Heart right ventricle (tissue), 16 donors: ENCODE measurements around the gene KRT77. TPM values are rescaled to one million over a fixed set of nuclear protein-coding genes. Genes with fewer than 3 reads are reported as not detected.

Source experiments
- ATAC-seq, 8 donors: fragments of 200-7000 bp; cut with Tn5 transposase; one replicate each; pipeline ENCODE4 v1.9.1; 2020; ENCODE audit warnings: mild to moderate bottlenecking in 8 of 8, moderate library complexity in 8 of 8, moderate number of reproducible peaks in 1 of 8
- DNase-seq, 2 donors: peaks; one replicate each; pipeline ENCODE4 v3.0.0-alpha.2; 2020
- H3K27ac ChIP-seq, 10 donors: fragments of 200-600 bp; sonication (generic) in 2 of 10; one replicate each; pipeline versions ENCODE4 v1.5.0 to v1.8.0; 2020 to 2022; ENCODE audit warnings: mild to moderate bottlenecking in 3 of 10
- H3K27me3 ChIP-seq, 7 donors: fragments of 200-600 bp; one replicate each; pipeline ENCODE4 v1.8.0; 2021 to 2022; ENCODE audit warnings: mild to moderate bottlenecking in 2 of 7
- H3K36me3 ChIP-seq, 9 donors: fragments of 200-600 bp; sonication (generic) in 1 of 9; one replicate each; pipeline versions ENCODE4 v1.5.0 to v1.8.0; 2020 to 2022; ENCODE audit warnings: mild to moderate bottlenecking in 2 of 9
- H3K4me1 ChIP-seq, 9 donors: fragments of 200-600 bp; sonication (generic) in 1 of 9; one replicate each; pipeline versions ENCODE4 v1.5.0 to v1.8.0; 2020 to 2022; ENCODE audit warnings: mild to moderate bottlenecking in 4 of 9
- H3K4me3 ChIP-seq, 10 donors: fragments of 200-600 bp; sonication (generic) in 2 of 10; one replicate each; pipeline versions ENCODE4 v1.5.0 to v1.8.0; 2020 to 2022; ENCODE audit warnings: mild to moderate bottlenecking in 7 of 10, moderate library complexity in 2 of 10
- H3K9me3 ChIP-seq, 11 donors: fragments of 200-600 bp in 10 of 11; sonication (generic) in 2 of 11; one replicate each; pipeline versions ENCODE4 v1.5.0 to v1.8.0; 2013 to 2022; ENCODE audit warnings: mild to moderate bottlenecking in 2 of 11, control low read depth in 1 of 11, moderate library complexity in 1 of 11
- CTCF ChIP-seq, 9 donors: fragments of 200-600 bp; sonication (generic) in 2 of 9; IDR thresholded peaks; one replicate each; pipeline versions ENCODE4 v1.5.0 to v1.8.0; 2021 to 2022; ENCODE audit warnings: antibody characterized with exemption in 9 of 9, mild to moderate bottlenecking in 5 of 9, moderate library complexity in 1 of 9
- WGBS, 2 donors: extraction: QIAGEN DNeasy Blood & Tissue Kit; methylation state at CpG; one replicate each; pipeline ENCODE4 v1.1.7; 2013; ENCODE audit warnings: inconsistent platforms in 1 of 2; 5-methylcytosine and 5-hydroxymethylcytosine counted together
- intact Hi-C, 10 donors: fragments of 100-400 bp; cut with DNase I; formaldehyde crosslinking; loops; one replicate each; pipeline versions ENCODE4 v1.11.1 to v1.14.2; 2022
- polyA plus RNA-seq, 2 donors: library from polyadenylated mRNA; stranded (reverse); fragments of 200-250 nt; gene quantifications; one replicate each; pipeline ENCODE4 v1.2.3, GENCODE V29; 2013
- total RNA-seq, 10 donors: library from RNA; stranded (reverse); fragmentation: NEBNext Ultra II Directional in 3 of 10; extraction: Animal tissue kit (Norgen Biotek cat#: 25700) in 3 of 10; gene quantifications; one replicate each; pipeline versions ENCODE4 v1.2.1 to v1.2.4, GENCODE V29; 2021 to 2023
- donor health status: Arrhythmogenic right ventricular cardiomyopathy.
- donor health status: ischemic (EF 13 %, LVEDD 7.1; RV severe dilation, severe dysfunction).
- donor health status: healthy with polysubstance abuse.
- donor health status: DM: no; HTN: yes; CAD: no.
- donor health status: DM: no; HTN: no; CAD: no.
- donor health status: ischemic (EF 25% LVEDD 6.9; RV normal size, moderate dysfunction).
- donor health status: ischemic (EF 25% LVEDD 5.7; RV mildly dilated, moderate dysfunction).
- donor health status: healthy.
- donor health status: DM: yes; HTN: yes; CAD: no.
- donor health status: Ischemic cardiomyopathy.
- donor health status: ischemic (EF 35%, LVEDD 5.7; RV mildly dilated, moderate dysfunction).
- donor health status: nonischemic (EF 11% LVEDD 7.7; RV severe dilation, severe dysfunction).
- donor health status: DM: yes; HTN: yes; CAD: no.
- donor health status: PGD.
- donor health status: ischemic (EF 29% LVEDD 5.4; RV normal size, mild dysfunction).
- donor health status: nonischemic (EF 23%, LVEDD 6.1; RV moderate dilation, normal function).

KRT77 gene
- total and polyA plus RNA-seq, 12 donors, result 0.08 TPM; not detected in 11

GRCh38 chr12:52724384-52724783 lies 21.1 kb upstream of the KRT77 start:
- 85 to 88% methylated on average over 3 of the region's 3 CpGs for WGBS, 2 donors
- no peak for ATAC-seq

GRCh38 chr12:52722680-52723079 lies 19.4 kb upstream of the KRT77 start:
- H3K27ac ChIP-seq, result no peak overlapping the region
- no peak for ATAC-seq
- H3K9me3 ChIP-seq, result no peaks in the 10 kb centered on the region
- H3K36me3 ChIP-seq, result no peaks in the 10 kb centered on the region
- no peak overlapping the region for H3K4me3 ChIP-seq
- DNase-seq, result no peak
- TF ChIP-seq CTCF (IDR thresholded peaks at IDR 0.05), result no peak
- peaks cover 0 to 28% (median 0%) of the 10 kb centered on the region in 7 donors for H3K27me3 ChIP-seq
- no peaks in the 10 kb centered on the region for H3K4me1 ChIP-seq
- intact Hi-C loops, result no loop called here
- 76 to 81% methylated on average over 2 of the region's 2 CpGs for WGBS, 2 donors

More at GRCh38 chr12:52724384-52724783, 21.1 kb upstream of the KRT77 start:
- H3K9me3 ChIP-seq, result no peaks in the 10 kb centered on the region
- no peak for TF ChIP-seq CTCF (IDR thresholded peaks at IDR 0.05)
- no peak overlapping the region for H3K27ac ChIP-seq
- intact Hi-C loops, result no loop called here
- no peaks in the 10 kb centered on the region for H3K36me3 ChIP-seq
- no peak overlapping the region for H3K4me3 ChIP-seq
- H3K4me1 ChIP-seq, result no peaks in the 10 kb centered on the region
- peaks cover 0 to 25% (median 6%) of the 10 kb centered on the region in 7 donors for H3K27me3 ChIP-seq
- DNase-seq, result no peak

- ATAC-seq (no peak), DNase-seq (no peak)
- intact Hi-C loops, result no loop called here
- peaks cover 0 to 32% (median under 1%) of the 10 kb centered on the region in 7 donors for H3K27me3 ChIP-seq
- H3K36me3 ChIP-seq, result no peaks in the 10 kb centered on the region
- H3K9me3 ChIP-seq, result no peaks in the 10 kb centered on the region
- H3K4me1 ChIP-seq, result no peaks in the 10 kb centered on the region
- WGBS, 2 donors, result 58 to 73% methylated on average over 3 of the region's 3 CpGs
- H3K4me3 ChIP-seq, result no peak overlapping the region
- H3K27ac ChIP-seq, result no peak overlapping the region
- no peak for TF ChIP-seq CTCF (IDR thresholded peaks at IDR 0.05)
Measured at GRCh38 chr12:52721838-52722470, 18.6 kb upstream of the KRT77 start.

- Histone ChIP-seq H3K9me3 (no peaks in the 10 kb centered on the region), H3K4me1 (no peaks in the 10 kb centered on the region), H3K27ac (no peak overlapping the region), H3K36me3 (no peaks in the 10 kb centered on the region), H3K4me3 (no peak overlapping the region), H3K27me3 (peaks cover 7 to 34% (median 13%) of the 10 kb centered on the region in 7 donors)
- no peak for TF ChIP-seq CTCF (IDR thresholded peaks at IDR 0.05)
- 80 to 91% methylated on average over 8 of the region's 8 CpGs for WGBS, 2 donors
- intact Hi-C loops, result no loop called here
- DNase-seq, result no peak
- no peak for ATAC-seq
Measured at GRCh38 chr12:52720365-52720886, 17.1 kb upstream of the KRT77 start.
